Measurements from ENCODE around the gene RBM38.

Gene RBM38

GRCh38 chr20:57394121-57395082, 3.2 kb downstream of the RBM38 start:
- H4K20me1 ChIP-seq (ENCODE audit: low read depth, low read length): peaks cover 7% of the 10 kb centered on the region; the same call in 1 of the 2 replicates
- H3K27me3 ChIP-seq (ENCODE audit: low read length): no peaks in the 10 kb centered on the region
- peaks cover 66% of the 10 kb centered on the region for H3K79me2 ChIP-seq (ENCODE audit: insufficient read depth, low read length)
- peaks cover 52% of the 10 kb centered on the region for H3F3A ChIP-seq (ENCODE audit: insufficient read depth)
- H3K4me3 ChIP-seq (ENCODE audit: insufficient read depth, low read length, poor library complexity, severe bottlenecking): no peak overlapping the region
- H3K9ac ChIP-seq (ENCODE audit: low read length): peak overlapping the region; percentile 99; the same call in 1 of the 2 replicates
- no peaks in the 10 kb centered on the region for H3K9me3 ChIP-seq (ENCODE audit: insufficient read depth, low read length)
- TF ChIP-seq EZH2phosphoT487 (conservative IDR thresholded peaks at IDR 0.05; ENCODE audit: low read length) (no peak), CTCF (IDR thresholded peaks at IDR 0.05; ENCODE audit: insufficient read depth, low read length, poor library complexity, severe bottlenecking) (no peak)
- peak overlapping the region; percentile 98 for H3K27ac ChIP-seq (ENCODE audit: low read depth, low read length)
- no peaks in the 10 kb centered on the region for H3K9me2 ChIP-seq (replicated peaks; ENCODE audit: insufficient read depth, low read length)
- H3K4me2 ChIP-seq (ENCODE audit: low read depth, low read length, poor library complexity, severe bottlenecking): peak overlapping the region; percentile 100
- H2AFZ ChIP-seq (ENCODE audit: low read depth, low read length, severe bottlenecking): no peak overlapping the region
- H3K36me3 ChIP-seq (ENCODE audit: low read length): 0 out of 2 replicates have a peak, but pooled peaks cover 11% of the 10 kb centered on the region

GRCh38 chr20:57395111-57395966, 4.1 kb downstream of the RBM38 start:
- Histone ChIP-seq H3K4me2 (ENCODE audit: low read depth, low read length, poor library complexity, severe bottlenecking) (peak overlapping the region; percentile 100), H3K79me2 (ENCODE audit: insufficient read depth, low read length) (peaks cover 75% of the 10 kb centered on the region), H3K36me3 (ENCODE audit: low read length) (0 out of 2 replicates have a peak, but pooled peaks cover 12% of the 10 kb centered on the region), H3F3A (ENCODE audit: insufficient read depth) (peaks cover 43% of the 10 kb centered on the region), H3K9me2 (replicated peaks; ENCODE audit: insufficient read depth, low read length) (no peaks in the 10 kb centered on the region), H4K20me1 (ENCODE audit: low read depth, low read length) (peaks cover 7% of the 10 kb centered on the region; the same call in 1 of the 2 replicates), H3K27ac (ENCODE audit: low read depth, low read length) (peak overlapping the region; percentile 98), H3K27me3 (ENCODE audit: low read length) (no peaks in the 10 kb centered on the region), H3K9ac (ENCODE audit: low read length) (no peak overlapping the region), H2AFZ (ENCODE audit: low read depth, low read length, severe bottlenecking) (no peak overlapping the region), H3K4me3 (ENCODE audit: insufficient read depth, low read length, poor library complexity, severe bottlenecking) (no peak overlapping the region), H3K9me3 (ENCODE audit: insufficient read depth, low read length) (no peaks in the 10 kb centered on the region)
- no peak for TF ChIP-seq CTCF (IDR thresholded peaks at IDR 0.05; ENCODE audit: insufficient read depth, low read length, poor library complexity, severe bottlenecking)
- no peak for TF ChIP-seq EZH2phosphoT487 (conservative IDR thresholded peaks at IDR 0.05; ENCODE audit: low read length)

- Histone ChIP-seq H3K27me3 (ENCODE audit: low read length) (no peaks in the 10 kb centered on the region), H3K9me2 (replicated peaks; ENCODE audit: insufficient read depth, low read length) (no peaks in the 10 kb centered on the region), H3K4me3 (ENCODE audit: insufficient read depth, low read length, poor library complexity, severe bottlenecking) (no peak overlapping the region), H3K4me2 (ENCODE audit: low read depth, low read length, poor library complexity, severe bottlenecking) (peak overlapping the region; percentile 69), H2AFZ (ENCODE audit: low read depth, low read length, severe bottlenecking) (no peak overlapping the region), H3K9ac (ENCODE audit: low read length) (peak overlapping the region; percentile 52), H3K79me2 (ENCODE audit: insufficient read depth, low read length) (peaks cover 86% of the 10 kb centered on the region), H4K20me1 (ENCODE audit: low read depth, low read length) (peaks cover 7% of the 10 kb centered on the region; the same call in 1 of the 2 replicates), H3K36me3 (ENCODE audit: low read length) (peaks cover 17% of the 10 kb centered on the region; the same call in 1 of the 2 replicates), H3K27ac (ENCODE audit: low read depth, low read length) (peak overlapping the region; percentile 97), H3K9me3 (ENCODE audit: insufficient read depth, low read length) (no peaks in the 10 kb centered on the region), H3F3A (ENCODE audit: insufficient read depth) (peaks cover 38% of the 10 kb centered on the region)
- TF ChIP-seq CTCF (IDR thresholded peaks at IDR 0.05; ENCODE audit: insufficient read depth, low read length, poor library complexity, severe bottlenecking): no peak
- TF ChIP-seq EZH2phosphoT487 (conservative IDR thresholded peaks at IDR 0.05; ENCODE audit: low read length): no peak
These were observed 5.2 kb downstream of the RBM38 start for GRCh38 chr20:57396212-57396983.
